SK-N-SH treated with all-trans-retinoic acid at 6 μM for 48 hours (cell line): Measurements from ENCODE around the gene KRT82.

Experiments
- CREB5 ChIP-seq: fragments of 250-450 bp; sonication (Bioruptor Pico); IDR thresholded peaks from 2 replicates; pipeline ENCODE4 v1.5.1; 2020; ENCODE audit warnings: low read depth, mild to moderate bottlenecking, moderate library complexity
- CSDC2 ChIP-seq: fragments of 250-450 bp; sonication (Bioruptor Pico); IDR thresholded peaks from 2 replicates; pipeline ENCODE4 v1.5.0; 2020; ENCODE audit warnings: mild to moderate bottlenecking, moderate library complexity
- CSRNP3 ChIP-seq: fragments of 250-450 bp; sonication (Bioruptor Pico); IDR thresholded peaks from 2 replicates; pipeline ENCODE4 v1.5.1; 2021; ENCODE audit warnings: mild to moderate bottlenecking, moderate library complexity
- RARB ChIP-seq: fragments of 250-450 bp; sonication (Bioruptor Pico); IDR thresholded peaks from 2 replicates; pipeline ENCODE4 v1.8.0; 2021; ENCODE audit warnings: mild to moderate bottlenecking, moderate library complexity
- TCF4 ChIP-seq: fragments of 250-450 bp; sonication (Bioruptor Pico); IDR thresholded peaks from 2 replicates; pipeline ENCODE4 v1.8.0; 2021; ENCODE audit warnings: mild to moderate bottlenecking, moderate library complexity, borderline replicate concordance
- TOX ChIP-seq: fragments of 250-450 bp; sonication (Bioruptor Pico); IDR thresholded peaks from 2 replicates; pipeline ENCODE4 v1.8.0; 2021; ENCODE audit warnings: mild to moderate bottlenecking, moderate library complexity, borderline replicate concordance
- ZC3H10 ChIP-seq: fragments of 250-450 bp; sonication (Bioruptor Pico); IDR thresholded peaks from 2 replicates; pipeline ENCODE4 v1.5.1; 2021; ENCODE audit warnings: mild to moderate bottlenecking, moderate library complexity
- ZFP30 ChIP-seq: fragments of 450-650 bp; formaldehyde crosslinking; IDR thresholded peaks from 2 replicates; pipeline ENCODE4 v1.5.0; 2022; ENCODE audit warnings: mild to moderate bottlenecking, moderate library complexity

- TF ChIP-seq ZFP30 (CRISPR knock-in tag), result no peak
- no peak for TF ChIP-seq TOX (CRISPR knock-in tag)
- TF ChIP-seq CSRNP3, result no peak
- TF ChIP-seq CSDC2 (CRISPR knock-in tag), result no peak
- TF ChIP-seq ZC3H10 (CRISPR knock-in tag), result no peak
- no peak for TF ChIP-seq CREB5
- no peak for TF ChIP-seq RARB
- TF ChIP-seq TCF4 (CRISPR knock-in tag), result no peak
Observed at GRCh38 chr12:52368508-52368907, 37.6 kb downstream of the KRT82 start.
